HFF-Myc (cell line): ENCODE measurements around the gene ALDH1A3.
"Not testable (repeated sequence)": the region's sequence is repeated elsewhere in the genome, so short reads cannot be mapped to it uniquely, and the experiment has no call there.

Experiments
- DNase-seq: peaks from one replicate; pipeline ENCODE4 v3.0.0-alpha.2; 2011; ENCODE audit warnings: low read depth; ENCODE audit errors: extremely low read depth
- H3K4me3 ChIP-seq: replicated peaks from 2 replicates; pipeline ENCODE4 v1.5.1; 2011; ENCODE audit warnings: low read depth, mild to moderate bottlenecking, control low read depth, low read length
- CTCF ChIP-seq: IDR thresholded peaks from 2 replicates; pipeline ENCODE4 v1.5.1; 2012; ENCODE audit warnings: mild to moderate bottlenecking, low read depth, low read length, control low read depth; ENCODE audit errors: missing control alignments

Gene ALDH1A3

GRCh38 chr15:100849021-100849854, 30.4 kb upstream of the ALDH1A3 start:
- no peak for DNase-seq
- peak overlapping the region; percentile 56 for H3K4me3 ChIP-seq
- TF ChIP-seq CTCF, result peak; percentile 36

GRCh38 chr15:100849855-100850218, 29.8 kb upstream of the ALDH1A3 start:
- H3K4me3 ChIP-seq, result peak overlapping the region; percentile 56
- DNase-seq, result no peak

GRCh38 chr15:100851428-100852015, 28.1 kb upstream of the ALDH1A3 start:
- not testable (repeated sequence) for H3K4me3 ChIP-seq, DNase-seq

More at GRCh38 chr15:100849855-100850218, 29.8 kb upstream of the ALDH1A3 start:
- no peak for TF ChIP-seq CTCF

GRCh38 chr15:100852630-100853029, 27.0 kb upstream of the ALDH1A3 start:
- TF ChIP-seq CTCF, result no peak
- no peak for DNase-seq
- H3K4me3 ChIP-seq, result no peak overlapping the region

GRCh38 chr15:100853676-100854440, 25.8 kb upstream of the ALDH1A3 start:
- H3K4me3 ChIP-seq, result no peak overlapping the region
- TF ChIP-seq CTCF, result no peak
- no peak for DNase-seq

GRCh38 chr15:100856867-100857266, 22.8 kb upstream of the ALDH1A3 start:
- DNase-seq, result no peak
- no peak overlapping the region for H3K4me3 ChIP-seq
- TF ChIP-seq CTCF, result no peak

GRCh38 chr15:100858294-100858693, 21.3 kb upstream of the ALDH1A3 start:
- H3K4me3 ChIP-seq, result no peak overlapping the region
- no peak for DNase-seq
- TF ChIP-seq CTCF, result no peak
